Activated CD4-positive, alpha-beta T cell treated with anti-CD3 and anti-CD28 coated beads, Interleukin-2, Interleukin-6, amounts not matched to agents 100 ng/mL and 50 ng/mL, durations not matched to agents 16 hours and 8 hours (primary cell): ENCODE data around the gene MAP6.
A peak's percentile ranks its signal among the peaks of the same experiment; 100 is the strongest.
"Not testable (repeated sequence)": the region's sequence is repeated elsewhere in the genome, so short reads cannot be mapped to it uniquely, and the experiment has no call there.

Source experiments
- DNase-seq: peaks from one replicate; pipeline ENCODE4 v3.0.0-alpha.2; 2020

MAP6 gene

GRCh38 chr11:75668451-75669297 is at the start of gene MAP6:
TSS of gene MAP6 (minus strand) at chr11:75669038. CDS start at chr11:75668369, 669 bp downstream.
- peak; percentile 45 for DNase-seq

GRCh38 chr11:75717608-75718418 is 49.0 kb upstream of the MAP6 start, which contains the start of gene MOGAT2:
TSS of gene MOGAT2 (plus strand) at chr11:75717838. CDS start at chr11:75717889, 51 bp downstream.
- no peak for DNase-seq

- DNase-seq: no peak
Measured at GRCh38 chr11:75716659-75717058, 47.8 kb upstream of the MAP6 start.

- DNase-seq: no peak
Measured at GRCh38 chr11:75715688-75716087, 46.9 kb upstream of the MAP6 start.

GRCh38 chr11:75714211-75714610 is 45.4 kb upstream of the MAP6 start:
- DNase-seq: no peak

GRCh38 chr11:75706260-75706729 is 37.5 kb upstream of the MAP6 start:
- peak; percentile 76 for DNase-seq

- DNase-seq: no peak
Measured at GRCh38 chr11:75705541-75705940, 36.7 kb upstream of the MAP6 start.

GRCh38 chr11:75703695-75704237 is 34.9 kb upstream of the MAP6 start:
- no peak for DNase-seq

GRCh38 chr11:75700940-75701339 is 32.1 kb upstream of the MAP6 start:
- DNase-seq: no peak

GRCh38 chr11:75697906-75698581 is 29.2 kb upstream of the MAP6 start:
- no peak for DNase-seq

GRCh38 chr11:75691804-75692203 is 23.0 kb upstream of the MAP6 start:
- no peak for DNase-seq

GRCh38 chr11:75689863-75690609 is 21.2 kb upstream of the MAP6 start:
- DNase-seq: peak; percentile 16

GRCh38 chr11:75683856-75684255 is 15.0 kb upstream of the MAP6 start:
- not testable (repeated sequence) for DNase-seq

GRCh38 chr11:75679566-75679965 is 10.7 kb upstream of the MAP6 start:
- DNase-seq: no peak

- DNase-seq: no peak
Measured at GRCh38 chr11:75678620-75679259, 9.9 kb upstream of the MAP6 start.

GRCh38 chr11:75677909-75678308 is 9.1 kb upstream of the MAP6 start:
- DNase-seq: no peak

- DNase-seq: peak; percentile 17
Measured at GRCh38 chr11:75677275-75677674, 8.4 kb upstream of the MAP6 start.

GRCh38 chr11:75673977-75674582 is 5.2 kb upstream of the MAP6 start:
- DNase-seq: peak; percentile 85

GRCh38 chr11:75667831-75668450 is 897 bp downstream of the MAP6 start:
- peak; percentile 43 for DNase-seq

GRCh38 chr11:75667255-75667830 is 1.5 kb downstream of the MAP6 start:
- peak; percentile 5 for DNase-seq
